DMS153 treated with DMSO at 0.1 percent for 48 hours (cell line): ENCODE measurements around the gene BBS10.
"Not testable (repeated sequence)": the region's sequence is repeated elsewhere in the genome, so short reads cannot be mapped to it uniquely, and the experiment has no call there.

Experiments
- DNase-seq: peaks from one replicate; lab custom pipeline; 2025; ENCODE audit not compliant: unreplicated experiment; lab: John Stamatoyannopoulos, UW

The BBS10 gene

DNA sequence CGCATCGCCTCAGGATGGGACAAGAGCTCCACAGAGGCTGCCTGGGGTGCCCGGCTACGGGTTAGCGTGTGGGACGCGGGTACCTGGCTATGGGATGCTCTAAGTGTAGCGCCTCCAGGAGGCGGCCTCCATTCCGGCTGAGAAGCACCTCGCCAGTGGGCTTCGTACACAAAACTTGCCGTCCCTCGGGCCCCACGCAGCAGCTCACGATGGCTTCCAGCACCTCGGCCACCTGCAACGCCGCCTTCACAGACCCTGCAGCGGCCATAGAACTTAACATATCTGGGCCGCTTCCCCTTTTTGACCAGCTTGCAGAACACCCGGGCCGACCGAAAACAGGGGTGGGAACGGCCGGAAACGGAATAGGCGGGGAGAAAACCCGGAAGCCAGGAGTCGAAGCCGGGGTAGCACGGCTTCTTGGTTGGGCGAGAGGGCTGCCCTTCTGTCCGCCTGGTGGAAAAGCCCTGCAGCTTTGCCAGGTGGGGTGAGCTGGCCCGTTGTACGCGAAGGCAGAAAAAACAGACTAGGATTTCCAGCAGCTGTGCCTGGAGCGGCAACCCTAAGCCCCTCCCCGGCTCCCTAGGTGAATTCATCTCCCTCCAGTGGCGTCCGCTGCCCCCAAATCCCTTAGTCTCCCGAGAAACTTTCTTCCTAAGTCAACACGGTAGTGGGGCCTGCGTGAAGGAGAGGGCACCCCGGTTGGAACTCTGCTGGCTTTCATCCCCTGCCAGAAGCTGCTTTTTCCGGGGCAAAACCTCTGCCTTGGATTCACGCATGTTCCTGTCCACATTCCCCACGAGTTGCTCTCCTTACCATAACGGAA, at the start of gene BBS10:
TSS of gene BBS10 (minus strand) at position 337 of the 823 bp plus-strand sequence. CDS start at position 280, 57 bp downstream.
- peak; percentile 77 for DNase-seq

DNA sequence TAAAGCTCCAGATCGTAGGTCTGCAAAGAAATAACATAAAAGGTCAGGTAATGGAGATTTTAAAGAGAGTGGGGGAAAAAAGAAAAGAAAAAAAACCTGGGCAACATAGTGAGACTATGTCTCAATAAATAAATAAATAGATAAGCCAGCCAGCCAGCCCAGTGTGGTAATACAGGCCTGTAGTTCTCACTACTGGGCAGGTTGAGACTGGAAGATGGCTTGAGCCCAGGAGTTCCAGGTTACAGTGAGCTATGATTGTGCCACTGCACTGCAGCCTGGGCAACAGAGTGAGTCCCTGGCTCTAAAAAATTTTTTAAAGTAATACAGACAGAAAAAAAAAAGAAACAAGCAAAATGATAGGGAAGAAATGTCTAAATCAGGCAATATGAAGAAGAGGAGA, 43.2 kb upstream of the BBS10 start:
- DNase-seq = no peak

DNA sequence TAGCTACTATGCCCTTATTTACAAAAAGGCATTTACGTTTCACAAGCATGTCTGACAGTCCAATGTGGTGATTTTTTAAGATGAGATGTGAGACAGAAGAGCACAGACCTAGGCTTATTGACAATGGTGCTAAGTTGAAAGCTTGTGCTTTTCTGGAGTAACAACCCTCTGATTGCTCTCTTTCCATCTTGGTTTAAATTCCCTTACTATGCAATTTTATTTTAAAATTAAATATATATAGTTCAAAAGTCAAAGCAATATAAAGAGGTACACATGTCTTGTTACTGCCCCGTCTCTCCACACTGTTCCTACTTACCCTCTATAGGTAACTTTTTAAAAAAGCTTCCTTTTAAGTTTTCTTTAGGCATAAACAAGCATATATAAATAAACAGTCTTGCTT, 39.4 kb upstream of the BBS10 start:
- no peak for DNase-seq

DNA sequence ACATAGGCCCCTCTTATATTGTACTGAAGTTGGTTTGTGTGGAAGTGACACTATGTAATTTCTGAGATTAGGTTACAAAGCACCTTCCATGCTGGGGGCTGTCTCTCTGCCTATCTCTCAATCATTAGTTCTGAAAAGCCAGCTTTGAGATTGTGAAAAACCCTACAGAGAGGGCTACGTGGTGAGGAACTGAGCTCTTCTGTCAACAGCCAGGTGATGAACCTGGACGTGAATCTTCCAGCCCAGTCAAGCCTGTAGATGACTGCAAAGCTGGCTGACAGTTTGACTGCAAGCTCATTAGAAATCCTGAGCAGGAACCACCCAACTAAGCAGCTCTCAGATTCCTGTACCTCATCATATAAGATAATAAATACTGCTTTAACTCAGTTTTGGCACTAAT, 36.3 kb upstream of the BBS10 start:
- no peak for DNase-seq

DNA sequence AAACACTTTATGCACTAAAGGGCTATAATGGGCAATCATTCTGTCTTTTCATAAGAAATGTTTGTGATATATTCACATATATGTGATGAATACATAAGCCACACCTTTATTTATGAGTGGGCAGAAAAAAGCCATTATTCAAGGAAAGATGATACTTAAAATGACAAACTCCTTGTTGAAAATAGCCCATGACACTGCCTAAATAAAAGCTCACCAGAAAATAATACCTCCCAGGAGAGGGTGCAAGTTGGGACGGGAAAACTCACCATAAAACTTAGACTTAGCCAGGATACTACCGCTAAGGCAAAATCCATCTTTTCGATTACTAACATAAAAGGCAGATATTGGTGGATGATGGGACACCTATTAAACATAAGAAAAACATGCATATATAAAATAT, 35.8 kb upstream of the BBS10 start:
- no peak for DNase-seq

DNA sequence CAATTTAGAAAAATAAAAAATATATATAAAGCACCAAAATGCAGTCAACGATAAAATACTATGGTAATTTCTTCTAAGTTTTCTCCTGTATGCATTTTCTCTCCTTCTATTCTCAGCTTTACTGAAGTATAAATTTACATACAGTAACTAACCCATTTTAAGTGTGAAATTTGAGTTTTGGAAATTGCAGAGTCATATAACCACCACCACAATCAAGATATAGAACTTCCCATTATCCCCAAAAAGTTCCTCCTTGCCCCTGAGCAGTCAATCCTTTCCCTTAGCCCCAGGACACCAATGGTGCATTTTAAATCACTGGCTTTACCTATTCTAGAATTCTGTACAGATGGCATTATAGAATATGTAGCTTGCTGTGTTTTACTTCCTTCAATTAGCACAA, 31.0 kb upstream of the BBS10 start:
- no peak for DNase-seq

DNA sequence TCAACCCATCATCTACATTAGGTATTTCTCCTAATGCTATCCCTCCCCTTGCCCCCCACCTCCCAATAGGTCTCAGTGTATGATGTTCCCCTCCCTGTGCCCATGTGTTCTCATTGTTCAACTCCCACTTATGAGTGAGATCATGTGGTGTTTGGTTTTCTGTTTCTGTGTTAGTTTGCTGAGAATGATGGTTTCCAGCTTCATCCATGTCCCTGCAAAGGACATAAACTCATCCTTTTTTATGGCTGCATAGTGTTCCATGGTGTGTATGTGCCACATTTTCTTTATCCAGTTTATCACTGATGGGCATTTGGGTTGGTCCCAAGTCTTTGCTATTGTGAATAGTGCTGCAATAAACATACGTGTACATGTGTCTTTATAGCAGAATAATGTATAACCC, 28.7 kb upstream of the BBS10 start:
- not testable (repeated sequence) for DNase-seq

DNA sequence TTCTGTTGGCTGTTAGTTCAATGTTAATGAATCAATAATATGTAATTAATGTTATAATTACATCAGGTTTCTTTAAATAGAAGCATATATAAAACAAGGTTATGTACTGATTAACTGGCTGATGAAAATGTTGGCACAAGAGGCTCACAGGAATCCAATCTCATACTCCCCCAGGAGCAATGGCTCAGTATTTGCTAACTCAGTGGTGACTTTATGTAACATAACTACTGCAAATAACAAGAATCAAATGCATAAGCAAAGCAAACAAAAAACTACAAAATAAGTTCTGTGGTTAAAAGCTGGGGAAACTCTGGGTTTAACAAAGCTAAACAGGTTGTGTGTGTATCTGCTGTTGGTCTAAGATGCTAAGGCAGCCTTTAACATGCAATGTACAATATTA, 27.7 kb upstream of the BBS10 start:
- no peak for DNase-seq

DNA sequence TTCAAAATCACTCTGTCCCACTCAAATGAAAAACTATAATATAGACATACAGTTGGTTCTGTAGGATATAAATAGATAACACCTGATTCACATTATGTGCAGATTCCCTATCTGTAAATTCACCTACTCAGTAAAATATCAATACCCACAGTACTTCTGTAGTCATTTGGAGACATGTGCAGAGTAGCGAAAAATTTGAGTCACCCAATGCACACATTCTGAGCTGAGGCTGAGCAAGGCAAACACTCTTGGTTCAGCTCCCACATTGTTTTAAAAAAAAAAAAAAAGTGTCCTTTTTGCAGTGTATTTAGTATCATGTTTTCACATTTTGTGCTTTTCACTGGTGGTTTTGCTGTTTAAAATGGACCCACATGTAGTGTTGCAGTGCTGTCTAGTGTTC, 27.3 kb upstream of the BBS10 start:
- DNase-seq = no peak

DNA sequence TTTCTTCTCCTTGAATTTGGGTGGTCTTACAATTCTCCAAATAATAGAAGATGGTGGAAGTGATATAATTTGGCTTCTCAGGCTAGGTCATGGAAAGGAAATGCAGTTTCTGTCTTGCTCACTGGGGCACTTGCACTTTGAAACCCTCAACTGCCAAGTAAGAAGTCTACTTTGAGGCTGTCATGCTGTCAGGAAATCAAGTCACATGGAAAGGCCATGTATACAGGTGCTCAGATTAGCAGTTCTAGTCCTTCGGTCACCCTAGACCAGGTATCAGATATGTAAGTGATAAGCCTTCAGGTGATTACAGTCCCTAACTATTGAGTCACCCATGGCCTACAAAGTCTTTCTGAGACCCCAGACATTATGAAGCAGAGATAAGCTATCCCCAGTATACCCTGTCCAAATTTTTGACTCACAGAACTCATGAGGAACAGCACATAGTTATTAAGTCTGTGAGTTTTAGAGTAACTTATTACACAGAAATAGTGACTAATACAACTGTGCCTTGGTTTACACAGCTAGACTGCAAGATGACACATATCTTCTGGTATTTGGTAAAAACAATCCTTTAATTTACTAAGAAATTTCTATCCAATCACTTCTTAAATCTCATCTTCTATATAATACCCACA, 26.3 kb upstream of the BBS10 start:
- no peak for DNase-seq

DNA sequence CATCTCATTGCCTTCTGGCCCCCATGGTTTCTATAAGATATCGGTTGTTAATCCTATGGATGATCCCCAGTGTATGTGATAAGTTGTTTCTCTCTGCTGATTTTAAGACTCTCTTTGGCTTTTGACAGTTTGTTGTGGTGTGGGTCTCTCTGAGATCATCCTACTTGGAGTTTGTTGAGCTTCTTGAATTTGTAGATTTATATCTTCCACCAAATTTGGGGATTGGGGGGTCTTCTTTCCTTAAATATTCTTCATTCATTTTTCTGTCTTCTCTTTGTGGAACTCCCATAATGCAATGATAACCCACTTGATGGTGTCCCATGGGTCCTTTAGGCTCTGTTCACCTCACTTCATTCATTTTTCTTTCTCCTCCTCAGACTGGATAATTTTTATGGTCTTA, 20.0 kb upstream of the BBS10 start:
- DNase-seq = no peak

DNA sequence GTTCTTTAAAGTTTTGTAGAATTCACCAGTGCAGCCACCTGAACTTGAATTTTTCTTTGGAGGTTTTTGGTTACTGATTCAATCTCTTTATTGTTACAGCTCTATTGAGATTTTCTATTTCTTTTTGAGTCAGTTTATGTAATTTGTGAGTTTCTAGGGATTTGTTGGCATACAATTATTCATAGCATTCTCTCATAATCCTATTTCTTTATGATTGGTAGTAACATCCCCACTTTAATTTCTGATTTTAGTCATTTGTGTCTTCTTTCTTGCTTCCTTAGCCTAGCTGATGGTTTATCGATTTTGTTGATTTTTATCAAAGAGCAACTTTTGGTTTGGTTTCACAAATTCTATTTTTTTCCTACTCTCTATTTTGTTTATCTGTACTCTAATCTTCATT, 17.9 kb upstream of the BBS10 start:
- DNase-seq = no peak

DNA sequence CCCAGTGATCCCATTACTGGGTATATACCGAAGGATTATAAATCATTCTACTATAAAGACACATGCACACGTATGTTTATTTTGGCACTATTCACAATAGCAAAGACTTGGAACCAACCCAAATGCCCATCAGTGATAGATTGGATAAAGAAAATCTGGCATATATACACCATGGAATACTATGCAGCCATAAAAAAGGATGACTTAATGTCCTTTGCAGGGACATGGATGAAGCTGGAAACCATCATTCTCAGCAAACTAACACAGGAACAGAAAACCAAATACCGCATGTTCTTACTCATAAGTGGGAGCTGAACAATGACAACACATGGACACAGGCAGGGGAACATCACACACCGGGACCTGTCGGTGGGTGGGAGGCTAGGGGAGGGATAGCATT, 15.9 kb upstream of the BBS10 start:
- not testable (repeated sequence) for DNase-seq

DNA sequence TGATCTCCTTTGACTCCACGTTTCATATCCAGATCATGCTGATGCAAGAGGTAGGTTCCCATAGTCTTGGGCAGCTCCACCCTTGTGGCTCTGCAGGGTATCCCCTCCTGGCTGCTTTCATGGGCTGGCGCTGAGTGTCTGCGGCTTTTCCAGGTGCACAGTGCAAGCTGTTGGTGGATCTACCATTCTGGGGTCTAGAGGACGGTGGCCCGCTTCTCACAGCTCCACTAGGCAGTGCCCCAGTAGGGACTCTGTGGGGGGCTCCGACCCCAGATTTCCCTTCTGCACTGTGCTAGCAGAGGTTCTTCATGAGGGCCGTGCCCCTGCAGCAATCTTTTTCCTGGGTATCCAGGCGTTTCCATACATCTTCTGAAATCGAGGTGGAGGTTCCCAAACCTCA, 12.1 kb upstream of the BBS10 start:
- DNase-seq = no peak

DNA sequence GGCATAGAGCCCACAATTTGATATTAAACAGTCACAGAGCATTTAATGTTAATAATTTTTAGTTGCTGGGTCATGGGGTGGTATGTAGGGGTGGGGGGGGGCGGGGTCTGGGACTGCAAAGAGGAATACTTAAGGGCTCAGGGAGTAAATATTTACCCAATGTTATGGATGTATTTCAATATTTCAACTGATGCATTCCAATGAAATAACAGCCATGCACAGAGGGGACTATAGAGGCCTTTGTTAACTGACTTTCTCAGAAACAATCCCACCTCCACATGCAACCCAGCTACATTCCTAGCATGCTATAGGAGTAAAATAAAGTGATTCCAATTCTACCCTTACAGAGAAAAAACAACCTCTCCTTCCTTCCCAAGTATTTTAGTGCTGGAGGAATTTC, 7.9 kb upstream of the BBS10 start:
- no peak for DNase-seq

DNA sequence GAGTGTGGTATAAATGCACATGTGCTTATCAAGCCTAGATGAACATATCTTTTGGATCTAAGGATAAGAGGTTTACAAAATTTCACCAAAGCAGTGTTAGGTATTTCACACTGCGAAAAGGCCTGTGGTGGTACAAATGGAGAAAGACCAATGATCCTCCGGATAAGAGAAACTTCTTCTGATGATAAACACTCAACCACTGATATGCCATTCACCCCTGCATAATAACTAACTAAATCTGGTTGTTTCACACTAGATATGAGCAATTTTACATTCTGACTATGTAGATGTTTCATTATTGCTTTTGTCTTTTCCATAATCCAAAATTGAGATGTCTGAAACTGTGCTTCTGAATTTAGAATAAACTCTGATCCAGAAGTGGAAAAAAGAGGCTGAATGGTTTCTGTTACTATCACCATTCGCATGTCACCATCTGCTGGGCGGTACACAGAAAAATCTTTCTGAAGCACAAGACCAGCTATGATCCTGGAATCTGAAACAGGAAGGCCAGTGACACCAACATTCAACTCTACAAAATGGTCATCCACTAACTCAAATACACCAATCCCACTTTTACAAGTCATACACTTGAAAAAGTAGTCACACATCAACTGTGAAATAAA, 1.3 kb downstream of the BBS10 start:
- DNase-seq = peak; percentile 19

DNA sequence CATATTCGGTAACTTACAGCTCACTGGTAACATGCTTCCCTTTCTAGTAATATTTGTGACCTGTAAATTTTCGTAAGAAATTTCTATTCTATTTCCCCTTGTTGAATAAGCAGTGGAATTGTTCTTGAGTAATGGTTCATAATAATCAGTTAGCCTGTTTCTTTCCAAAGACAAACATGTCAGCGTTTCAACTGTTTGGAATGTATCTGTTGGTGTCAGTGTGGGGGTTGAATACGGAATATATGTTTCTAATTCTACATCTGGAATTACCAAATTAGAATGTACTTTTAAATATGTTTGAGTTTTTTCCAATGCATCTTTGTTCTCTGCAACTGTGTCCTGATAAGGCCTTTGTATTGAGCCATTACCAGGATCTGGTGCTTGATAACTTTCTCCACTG, 2.0 kb downstream of the BBS10 start:
- DNase-seq = no peak

DNA sequence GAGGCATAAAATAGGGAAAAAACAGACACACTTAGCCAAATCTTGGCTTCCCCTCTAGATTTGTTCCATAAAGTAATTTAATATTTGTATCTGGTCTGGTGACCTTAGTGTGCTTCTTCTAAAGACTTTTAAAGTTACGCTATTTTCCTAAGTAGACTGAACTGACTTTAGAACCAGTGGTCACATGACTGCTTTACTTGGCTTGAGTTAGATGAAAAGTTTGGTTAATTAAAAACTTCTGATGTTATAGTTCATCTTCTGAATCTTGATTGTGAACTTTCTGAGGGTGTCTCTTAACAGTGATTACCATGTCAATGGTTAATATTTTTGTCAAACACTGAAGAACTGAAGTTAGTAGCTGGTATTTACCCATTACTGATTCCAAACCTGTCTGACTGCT, 2.6 kb downstream of the BBS10 start:
- DNase-seq = no peak

DNA sequence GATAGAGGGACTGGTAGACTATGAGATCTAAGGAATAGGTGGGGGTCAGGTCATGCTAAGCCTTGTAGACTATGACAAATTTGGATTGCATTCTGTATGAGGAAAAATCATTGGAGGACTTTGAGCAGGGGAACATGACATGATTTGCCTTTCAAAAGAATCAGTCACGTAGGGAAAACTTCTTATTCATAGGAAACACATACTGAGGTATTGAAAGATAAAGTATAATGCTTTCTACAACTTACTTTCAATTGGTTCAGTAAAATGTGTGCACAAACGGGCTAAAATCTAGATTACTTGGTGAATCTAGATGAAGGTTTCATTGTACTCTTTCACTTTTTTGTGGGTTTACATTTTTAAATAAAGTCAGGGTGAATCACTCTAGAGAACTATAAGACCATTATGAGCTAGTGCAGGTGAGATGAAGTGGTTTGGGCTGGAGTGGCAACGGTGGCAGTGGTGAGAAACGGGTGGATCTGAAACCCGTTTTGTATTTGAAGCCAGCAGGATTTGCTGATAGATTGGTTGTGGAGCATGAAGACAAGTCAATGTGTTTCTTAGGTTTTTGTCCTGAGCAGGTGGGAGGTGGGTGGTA, 6.7 kb downstream of the BBS10 start:
- no peak for DNase-seq

DNA sequence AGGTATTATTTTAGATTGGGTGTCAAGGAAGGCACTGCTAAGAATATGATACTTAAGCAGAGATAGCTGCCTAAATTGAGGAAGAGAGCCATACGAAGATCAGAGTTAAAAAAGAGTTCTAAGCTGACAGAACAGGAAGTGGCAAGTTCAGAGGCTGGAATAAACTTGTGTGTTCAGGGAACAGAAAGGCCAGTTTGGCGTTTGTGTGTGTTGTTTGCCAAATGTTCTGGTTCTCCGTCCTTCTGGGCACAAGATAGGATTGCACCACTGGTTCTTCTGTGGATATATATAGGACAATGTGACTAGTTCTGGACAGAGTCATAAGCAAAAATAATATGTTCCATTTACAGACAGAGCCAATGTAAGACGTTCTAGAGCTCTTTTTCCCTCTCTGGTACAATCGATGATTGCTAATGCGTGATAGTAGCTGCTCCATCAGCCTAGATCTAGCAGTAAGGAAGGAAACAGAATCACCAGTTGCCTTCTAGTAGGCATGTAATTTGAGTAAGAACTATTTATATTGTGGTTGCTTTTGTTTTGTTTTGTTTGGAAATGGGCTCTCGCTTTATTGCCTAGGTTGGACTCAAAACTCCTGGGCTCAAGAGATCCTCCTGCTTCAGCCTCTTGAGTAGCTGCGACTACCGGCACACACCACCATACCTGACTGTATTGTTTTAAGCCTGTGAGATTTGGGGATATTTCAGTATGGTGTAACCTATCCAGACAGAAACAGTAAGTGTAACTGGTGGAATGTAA, 7.4 kb downstream of the BBS10 start:
- no peak for DNase-seq

DNA sequence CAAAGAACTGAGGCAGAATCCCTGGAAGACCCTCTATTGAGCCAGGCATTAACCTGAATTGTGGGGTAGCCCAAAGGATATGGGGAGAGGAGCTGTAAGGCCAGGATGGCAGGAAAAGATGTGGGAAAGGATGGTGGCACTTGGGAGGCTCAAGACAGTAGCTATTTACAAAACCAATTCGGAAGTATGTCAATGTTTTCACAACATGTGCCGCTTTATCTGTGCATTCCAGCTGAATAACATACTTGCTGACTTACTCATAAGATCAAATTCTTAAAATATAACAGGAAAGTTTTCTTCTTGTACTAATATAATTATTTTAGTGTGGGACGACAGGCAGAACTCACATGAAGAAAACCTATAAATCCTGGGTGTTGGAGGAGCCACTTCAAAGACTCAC, 10.6 kb downstream of the BBS10 start:
- no peak for DNase-seq
